Measurements from ENCODE around the gene SIGLEC15. TPM values are rescaled to one million over a fixed set of nuclear protein-coding genes. Genes with fewer than 3 reads are reported as not detected.

SIGLEC15 gene
- total RNA-seq, 3 donors from 2014 or later: 0.16 to 1.5 (median 0.66) TPM

DNA sequence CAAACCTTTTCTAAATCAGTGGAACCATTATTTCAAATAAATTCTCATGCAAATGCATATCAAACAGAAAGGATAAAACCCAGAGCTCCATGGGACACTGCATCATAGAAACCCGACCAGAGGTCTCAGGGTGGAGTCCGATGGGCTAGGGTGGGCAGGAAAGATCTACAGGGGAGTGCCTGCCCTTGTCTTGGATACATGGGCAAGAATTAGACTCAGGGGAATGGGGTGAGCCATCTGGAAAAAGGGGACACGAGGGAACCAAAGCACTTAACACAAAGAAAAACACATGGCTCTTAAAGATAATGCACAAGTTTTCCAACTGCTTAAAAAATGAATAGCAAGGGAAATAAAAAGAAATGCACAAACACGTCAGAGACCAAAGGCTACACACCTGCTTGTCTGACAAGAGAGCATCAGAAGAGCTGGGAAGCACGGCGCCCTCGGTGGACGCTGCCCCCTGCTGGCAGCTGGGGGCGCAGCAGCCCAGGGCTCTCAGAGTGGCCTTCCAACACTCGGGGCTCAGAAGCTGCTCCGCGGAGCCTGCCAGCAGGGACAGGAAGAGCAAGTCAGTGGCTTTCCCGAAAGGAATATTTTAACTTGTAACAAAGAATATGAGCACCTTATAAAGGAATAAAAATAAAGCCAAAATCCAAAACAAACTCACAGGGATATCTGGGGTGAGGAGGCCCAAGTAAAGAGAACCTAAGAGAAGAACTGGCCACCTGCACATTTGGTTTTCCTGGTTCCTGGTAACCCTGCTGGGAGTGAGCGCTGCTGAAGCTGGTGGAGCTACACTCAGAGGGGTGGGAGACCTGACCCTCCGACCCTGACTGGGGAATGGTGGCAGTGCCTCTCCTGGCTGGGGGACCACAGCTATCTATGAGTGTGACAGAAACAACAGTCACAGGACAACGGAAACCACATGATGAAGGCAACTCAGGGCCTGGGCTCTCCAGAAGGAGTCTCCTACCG is 54.5 kb downstream of the SIGLEC15 start:
- no peaks in the 10 kb centered on the region for H3K9me3 ChIP-seq
- intact Hi-C loops (cut with DNase I; ENCODE audit: low total_unique reads): no loop called here
- H3K36me3 ChIP-seq: peaks cover 7% of the 10 kb centered on the region
- peak; percentile 45 to 73 for DNase-seq (ENCODE audit: low spot score in 2 of 2)
- no peaks in the 10 kb centered on the region for H3K4me1 ChIP-seq
- TF ChIP-seq POLR2A (IDR thresholded peaks at IDR 0.05) (no peak), POLR2AphosphoS5 (IDR thresholded peaks at IDR 0.05) (no peak)
- TF ChIP-seq, protein P1, sequence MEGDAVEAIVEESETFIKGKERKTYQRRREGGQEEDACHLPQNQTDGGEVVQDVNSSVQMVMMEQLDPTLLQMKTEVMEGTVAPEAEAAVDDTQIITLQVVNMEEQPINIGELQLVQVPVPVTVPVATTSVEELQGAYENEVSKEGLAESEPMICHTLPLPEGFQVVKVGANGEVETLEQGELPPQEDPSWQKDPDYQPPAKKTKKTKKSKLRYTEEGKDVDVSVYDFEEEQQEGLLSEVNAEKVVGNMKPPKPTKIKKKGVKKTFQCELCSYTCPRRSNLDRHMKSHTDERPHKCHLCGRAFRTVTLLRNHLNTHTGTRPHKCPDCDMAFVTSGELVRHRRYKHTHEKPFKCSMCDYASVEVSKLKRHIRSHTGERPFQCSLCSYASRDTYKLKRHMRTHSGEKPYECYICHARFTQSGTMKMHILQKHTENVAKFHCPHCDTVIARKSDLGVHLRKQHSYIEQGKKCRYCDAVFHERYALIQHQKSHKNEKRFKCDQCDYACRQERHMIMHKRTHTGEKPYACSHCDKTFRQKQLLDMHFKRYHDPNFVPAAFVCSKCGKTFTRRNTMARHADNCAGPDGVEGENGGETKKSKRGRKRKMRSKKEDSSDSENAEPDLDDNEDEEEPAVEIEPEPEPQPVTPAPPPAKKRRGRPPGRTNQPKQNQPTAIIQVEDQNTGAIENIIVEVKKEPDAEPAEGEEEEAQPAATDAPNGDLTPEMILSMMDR (IDR thresholded peaks at IDR 0.05): peak; percentile 86 to 97 (median 92)
- H3K27me3 ChIP-seq: no peaks in the 10 kb centered on the region
- H3K4me3 ChIP-seq: no peak overlapping the region
- peak overlapping the region in 1 of 2 donors; percentile 9 for H3K27ac ChIP-seq

GRCh38 chr18:45880876-45881558 is 55.5 kb downstream of the SIGLEC15 start:
- H3K9me3 ChIP-seq: no peaks in the 10 kb centered on the region
- no peaks in the 10 kb centered on the region for H3K4me1 ChIP-seq
- no peak for DNase-seq (ENCODE audit: low spot score in 2 of 2)
- no peaks in the 10 kb centered on the region for H3K36me3 ChIP-seq
- intact Hi-C loops (cut with DNase I; ENCODE audit: low total_unique reads): no loop called here
- no peaks in the 10 kb centered on the region for H3K27me3 ChIP-seq
- TF ChIP-seq POLR2A (IDR thresholded peaks at IDR 0.05) (no peak), POLR2AphosphoS5 (IDR thresholded peaks at IDR 0.05) (no peak)
- TF ChIP-seq, protein P1 (IDR thresholded peaks at IDR 0.05): no peak
- no peak overlapping the region for H3K27ac ChIP-seq
- no peak overlapping the region for H3K4me3 ChIP-seq

DNA sequence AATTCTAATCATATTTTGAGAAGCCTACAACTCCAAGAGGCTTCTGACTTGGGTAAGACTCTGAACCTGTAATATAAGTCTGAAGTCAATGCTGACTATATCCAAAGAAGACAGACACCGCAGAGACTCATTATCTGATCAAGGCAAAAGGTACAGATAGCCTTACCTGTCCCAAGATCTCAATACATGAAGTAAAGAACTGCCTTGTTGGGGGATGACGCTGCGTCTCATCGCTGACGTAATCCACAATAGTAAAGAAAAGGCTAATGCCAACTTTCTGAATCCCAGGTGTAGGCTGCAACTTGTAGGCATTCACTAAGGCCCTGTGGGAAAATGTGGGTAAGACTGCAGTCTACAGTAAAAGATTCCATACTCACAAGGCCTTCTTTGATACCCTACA is 62.1 kb downstream of the SIGLEC15 start:
- H3K27me3 ChIP-seq: no peaks in the 10 kb centered on the region
- intact Hi-C loops (cut with DNase I; ENCODE audit: low total_unique reads): no loop called here
- DNase-seq (ENCODE audit: low spot score in 2 of 2): no peak
- no peaks in the 10 kb centered on the region for H3K36me3 ChIP-seq
- no peak overlapping the region for H3K4me3 ChIP-seq
- no peak overlapping the region for H3K27ac ChIP-seq
- H3K9me3 ChIP-seq: no peaks in the 10 kb centered on the region
- no peaks in the 10 kb centered on the region for H3K4me1 ChIP-seq
- TF ChIP-seq POLR2A (IDR thresholded peaks at IDR 0.05) (no peak), POLR2AphosphoS5 (IDR thresholded peaks at IDR 0.05) (no peak)

DNA sequence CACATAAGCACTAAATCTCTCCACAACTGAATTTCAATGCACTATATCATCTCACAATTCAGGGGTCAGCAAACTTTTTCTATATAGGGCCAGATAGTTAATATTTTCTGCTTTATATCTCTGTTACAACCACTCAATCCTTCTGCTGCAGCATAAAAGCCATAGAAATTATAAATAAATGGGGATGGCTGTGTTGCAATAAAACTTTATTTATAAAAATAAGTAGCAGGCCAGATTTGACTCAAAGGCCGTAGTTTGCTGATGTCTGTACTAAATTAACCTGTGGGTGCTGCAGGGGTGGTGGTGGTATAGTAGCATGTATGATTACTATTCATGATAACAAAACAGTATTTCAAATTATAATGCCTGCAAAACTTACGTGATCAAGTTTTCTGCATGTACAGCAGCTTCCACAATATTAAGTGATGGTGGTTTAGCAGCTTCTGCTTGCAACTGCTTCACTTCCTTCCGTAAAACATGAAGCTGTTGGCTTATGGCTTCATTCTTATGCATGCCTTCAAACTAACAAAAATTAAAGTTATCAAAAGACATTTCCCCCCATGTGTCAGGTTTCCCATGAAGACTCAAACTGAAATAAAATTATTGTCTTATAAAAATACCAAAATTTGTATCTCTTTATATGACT is 64.1 kb downstream of the SIGLEC15 start:
- intact Hi-C loops (cut with DNase I; ENCODE audit: low total_unique reads): no loop called here
- no peak for DNase-seq (ENCODE audit: low spot score in 2 of 2)
- Histone ChIP-seq H3K9me3 (no peaks in the 10 kb centered on the region), H3K4me1 (no peaks in the 10 kb centered on the region), H3K36me3 (no peaks in the 10 kb centered on the region), H3K4me3 (no peak overlapping the region), H3K27ac (no peak overlapping the region), H3K27me3 (no peaks in the 10 kb centered on the region)
- TF ChIP-seq POLR2AphosphoS5 (IDR thresholded peaks at IDR 0.05): no peak
- TF ChIP-seq, protein P1 (IDR thresholded peaks at IDR 0.05): no peak
- no peak for TF ChIP-seq POLR2A (IDR thresholded peaks at IDR 0.05)

GRCh38 chr18:45890606-45891005 is 65.1 kb downstream of the SIGLEC15 start:
- Histone ChIP-seq H3K36me3 (no peaks in the 10 kb centered on the region), H3K4me3 (no peak overlapping the region), H3K9me3 (no peaks in the 10 kb centered on the region), H3K27ac (no peak overlapping the region), H3K27me3 (no peaks in the 10 kb centered on the region), H3K4me1 (no peaks in the 10 kb centered on the region)
- TF ChIP-seq, protein P1 (IDR thresholded peaks at IDR 0.05): no peak
- no peak for TF ChIP-seq POLR2AphosphoS5 (IDR thresholded peaks at IDR 0.05)
- no peak for TF ChIP-seq POLR2A (IDR thresholded peaks at IDR 0.05)
- intact Hi-C loops (cut with DNase I; ENCODE audit: low total_unique reads): no loop called here
- DNase-seq (ENCODE audit: low spot score in 2 of 2): no peak

Measured in breast epithelium (tissue), 4 donors.